Measurements from ENCODE around the gene SH3BP1. TPM values are rescaled to one million over a fixed set of nuclear protein-coding genes. Genes with fewer than 3 reads are reported as not detected.

Gene SH3BP1
- total and polyA plus RNA-seq, 2 of the 4 experiments (the other 2 are of a cell fraction): 8.8 to 33.3 TPM

- 0% methylated on average over 11 of the region's 82 CpGs; no CpG with 5 or more reads in 1 of the 2 experiments for WGBS, 2 experiments (ENCODE audit: extremely low coverage in 2 of 2, insufficient read length in 1 of 2)
- H3K27ac ChIP-seq (ENCODE audit: insufficient read depth, low read length): peak within 1 kb of the TSS; percentile 96
- BruUV-seq (replicated peaks): no TSS peak
- TF ChIP-seq CHD1 (IDR thresholded peaks at IDR 0.05; ENCODE audit: low read depth, low read length) (no peak), MAFK (IDR thresholded peaks at IDR 0.05; ENCODE audit: low read depth, low read length) (no peak), BHLHE40 (IDR thresholded peaks at IDR 0.05; ENCODE audit: low read depth, low read length) (no peak), MXI1 (IDR thresholded peaks at IDR 0.05; ENCODE audit: borderline replicate concordance, low read depth, low read length) (peak; percentile 81), RAD21 (IDR thresholded peaks at IDR 0.05; ENCODE audit: low read length) (no peak), RCOR1 (IDR thresholded peaks at IDR 0.05; ENCODE audit: insufficient replicate concordance, low read length) (no peak), MAZ (IDR thresholded peaks at IDR 0.05; ENCODE audit: borderline replicate concordance, low read depth, low read length) (no peak; the same call in 1 of the 2 replicates), ELK1 (IDR thresholded peaks at IDR 0.05; ENCODE audit: borderline replicate concordance, low read depth, low read length) (no peak), RFX5 (IDR thresholded peaks at IDR 0.05; ENCODE audit: low read depth, low read length) (no peak), FOS (IDR thresholded peaks at IDR 0.05; ENCODE audit: low read depth, low read length) (0 out of 2 replicates have a peak, but pooled peaks have one; percentile 3), CTCF (conservative IDR thresholded peaks at IDR 0.05; ENCODE audit: low read depth, low read length) (0 out of 2 replicates have a peak, but pooled peaks have one; percentile 5), NFE2L2 (IDR thresholded peaks at IDR 0.05; ENCODE audit: low read depth, low read length) (peak; percentile 3; the same call in 1 of the 2 replicates), SMC3 (IDR thresholded peaks at IDR 0.05; ENCODE audit: low read depth, low read length) (no peak)
Observed at GRCh38 chr22:37608477-37609239, 30.8 kb upstream of the SH3BP1 start, which contains the start of gene GGA1. GGA1 (plus strand) TSS chr22:37608834; CDS start chr22:37608861, 27 bp downstream.

More at GRCh38 chr22:37608477-37609239, 30.8 kb upstream of the SH3BP1 start, which contains the start of gene GGA1:
- H3K4ac ChIP-seq (ENCODE audit: low read depth, low read length): peak within 1 kb of the TSS; percentile 95
- in situ Hi-C loops (cut with MboI; ENCODE audit: low sequenced_read_pairs) (no loop called here), dilution Hi-C loops (cut with HindIII; ENCODE audit: low sequenced_read_pairs, unreplicated experiment) (no loop called here), intact Hi-C loops (cut with micrococcal nuclease) (loop anchor here (5.0 kb wide), 1 partner anchor 61 kb away; no protein-coding TSS in a partner anchor)
- CTCF ChIA-PET: interaction anchor here (0.6 to 2.6 kb wide), 2 partner anchors 16 to 39 kb away, joined by 3 to 18 read pairs; no protein-coding TSS in a partner anchor
- H3K9me1 ChIP-seq (ENCODE audit: insufficient read depth, low read length): peaks cover 5% of the 10 kb centered on the region
- H2BK15ac ChIP-seq (ENCODE audit: low read depth, low read length): peak within 1 kb of the TSS; percentile 63; the same call in 1 of the 3 replicates
- peaks cover 12% of the 10 kb centered on the region for H3K4me1 ChIP-seq (ENCODE audit: control insufficient read depth, insufficient read depth, low read length)
- peak within 1 kb of the TSS; percentile 79 for H2AK5ac ChIP-seq (ENCODE audit: low read depth, low read length)
- peak within 1 kb of the TSS; percentile 95 for H2BK120ac ChIP-seq (ENCODE audit: low read depth, low read length)
- ATAC-seq (ENCODE audit: low read depth) (peak; percentile 91), DNase-seq (peak; percentile 97)
- H3K4me3 ChIP-seq (ENCODE audit: insufficient read depth, low read depth, low read length): peak within 1 kb of the TSS; percentile 56
- H2AK9ac ChIP-seq (replicated peaks; ENCODE audit: low read depth, low read length, poor library complexity): peak within 1 kb of the TSS; percentile 99
- H3K79me1 ChIP-seq (ENCODE audit: low read depth in 1 of 2, low read length in 2 of 2): peaks cover 22 to 44% of the 10 kb centered on the region in 2 experiments
- H4K20me1 ChIP-seq (ENCODE audit: insufficient read depth, low read length): 0 out of 2 replicates have a peak, but pooled peaks cover 3% of the 10 kb centered on the region
- H2BK5ac ChIP-seq (ENCODE audit: low read depth, low read length, poor library complexity, severe bottlenecking): peak within 1 kb of the TSS; percentile 92
- peak within 1 kb of the TSS; percentile 58 for H4K5ac ChIP-seq (ENCODE audit: low read depth, low read length)
- peaks cover 7% of the 10 kb centered on the region for H3K27me3 ChIP-seq (ENCODE audit: control insufficient read depth, insufficient read depth, low read length)
- peak within 1 kb of the TSS; percentile 94 for H3K23ac ChIP-seq (ENCODE audit: low read depth, low read length)
- peak within 1 kb of the TSS; percentile 92 for H3K14ac ChIP-seq (replicated peaks; ENCODE audit: low read depth, low read length)
- H3K36me3 ChIP-seq (ENCODE audit: control insufficient read depth, insufficient read depth, low read length): no peaks in the 10 kb centered on the region
- peak within 1 kb of the TSS; percentile 82 for H3K56ac ChIP-seq (ENCODE audit: extremely low read depth, insufficient read depth, low read length)
- POLR2A ChIA-PET (ENCODE audit: unreplicated experiment): interaction anchor here (0.5 to 1.0 kb wide), 5 partner anchors 25 to 68 kb away, joined by 3 to 6 read pairs (median 3); partner anchors contain the start of gene LGALS2
- H2BK20ac ChIP-seq (ENCODE audit: low read depth, low read length): peak within 1 kb of the TSS; percentile 69; the same call in 1 of the 2 replicates
- peak within 1 kb of the TSS; percentile 95 for H4K91ac ChIP-seq (ENCODE audit: insufficient read depth, low read depth, low read length)
- H3K4me2 ChIP-seq (ENCODE audit: low read depth, low read length): peak within 1 kb of the TSS; percentile 96
- peak within 1 kb of the TSS; percentile 62 for H3K18ac ChIP-seq (ENCODE audit: low read depth, low read length)
- peak within 1 kb of the TSS; percentile 99 for H2AFZ ChIP-seq (replicated peaks; ENCODE audit: low read length, poor library complexity)
- H3K9me3 ChIP-seq (ENCODE audit: control insufficient read depth, insufficient read depth, low read length): no peaks in the 10 kb centered on the region
- peak within 1 kb of the TSS; percentile 75 to 97 for H4K8ac ChIP-seq (ENCODE audit: low read depth in 2 of 2, low read length in 2 of 2)
- H3K9ac ChIP-seq (ENCODE audit: low read depth, low read length): peak within 1 kb of the TSS; percentile 80

Data from IMR-90 (cell line).